Activated T-helper 17 cell treated with anti-CD3 and anti-CD28 coated beads, Interleukin-2, amount 50 U/mL, for 72 hours (primary cell): ENCODE measurements around the gene EXOSC5. TPM values are rescaled to one million over a fixed set of nuclear protein-coding genes. Genes with fewer than 3 reads are reported as not detected.
A peak's percentile ranks its signal among the peaks of the same experiment; 100 is the strongest.
"Not testable (repeated sequence)": the region's sequence is repeated elsewhere in the genome, so short reads cannot be mapped to it uniquely, and the experiment has no call there.

ENCODE experiments used
- ATAC-seq: fragments of 150-1000 bp; cut with Tn5 transposase; replicated peaks from 2 replicates; pipeline ENCODE4 v1.10.0; 2021; ENCODE audit warnings: mild to moderate bottlenecking, moderate library complexity
- H3K27ac Mint-ChIP-seq: one replicate; pipeline ENCODE4 v1.8.0; 2022; ENCODE audit warnings: mixed read lengths
- H3K27me3 Mint-ChIP-seq: one replicate; pipeline ENCODE4 v1.8.0; 2022; ENCODE audit warnings: mixed read lengths
- H3K36me3 Mint-ChIP-seq: one replicate; pipeline ENCODE4 v1.8.0; 2022; ENCODE audit warnings: low read depth, mild to moderate bottlenecking, mixed read lengths
- H3K4me1 Mint-ChIP-seq: one replicate; pipeline ENCODE4 v1.8.0; 2022; ENCODE audit warnings: mixed read lengths
- H3K4me3 Mint-ChIP-seq: one replicate; pipeline ENCODE4 v1.8.0; 2022; ENCODE audit warnings: mild to moderate bottlenecking, mixed read lengths
- H3K9me3 Mint-ChIP-seq: one replicate; pipeline ENCODE4 v1.8.0; 2022; ENCODE audit warnings: mixed read lengths
- total RNA-seq, 2 donors: library from RNA; stranded (reverse); gene quantifications; one replicate each; pipeline ENCODE4 v1.2.3, GENCODE V29; 2022

Gene EXOSC5
- total RNA-seq, 2 donors from 2014 or later, result 33.0 to 58.7 TPM

DNA sequence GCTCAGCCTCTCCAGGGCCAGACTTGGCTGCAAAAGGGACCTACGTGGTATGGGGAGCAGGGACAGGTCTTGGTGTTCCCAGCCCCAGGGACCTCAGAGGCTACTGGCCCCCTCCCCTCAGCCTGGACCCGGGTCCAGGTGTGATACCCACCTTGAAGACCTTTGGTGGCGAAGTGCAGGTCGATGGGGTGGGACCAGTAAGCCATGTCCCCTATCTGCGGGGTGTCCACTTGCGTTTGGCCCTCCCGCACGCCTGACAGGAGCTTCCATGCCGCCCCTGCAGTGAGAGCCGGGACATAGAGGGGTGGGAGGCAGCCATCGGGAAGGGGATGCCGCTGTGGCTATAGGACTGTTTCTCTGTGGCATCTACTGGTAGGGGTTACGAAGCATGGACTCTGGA lies 39.4 kb downstream of the EXOSC5 start:
- Mint-ChIP-seq H3K27ac (peak overlapping the region; percentile 94), H3K36me3 (peaks cover 12% of the 10 kb centered on the region), H3K9me3 (no peaks in the 10 kb centered on the region), H3K4me3 (peak overlapping the region; percentile 76), H3K27me3 (no peaks in the 10 kb centered on the region), H3K4me1 (peaks cover 44% of the 10 kb centered on the region)
- no peak for ATAC-seq

GRCh38 chr19:41356984-41357739 lies 40.0 kb downstream of the EXOSC5 start:
- Mint-ChIP-seq H3K4me1 (peaks cover 40% of the 10 kb centered on the region), H3K27me3 (no peaks in the 10 kb centered on the region), H3K4me3 (peak overlapping the region; percentile 76), H3K9me3 (no peaks in the 10 kb centered on the region), H3K36me3 (peaks cover 16% of the 10 kb centered on the region), H3K27ac (peak overlapping the region; percentile 94)
- no peak for ATAC-seq

GRCh38 chr19:41355802-41356201 lies 41.4 kb downstream of the EXOSC5 start:
- H3K36me3 Mint-ChIP-seq, result peaks cover 29% of the 10 kb centered on the region
- no peaks in the 10 kb centered on the region for H3K27me3 Mint-ChIP-seq
- ATAC-seq, result no peak
- H3K27ac Mint-ChIP-seq, result peak overlapping the region; percentile 94
- H3K4me3 Mint-ChIP-seq, result peak overlapping the region; percentile 76
- H3K9me3 Mint-ChIP-seq, result no peaks in the 10 kb centered on the region
- H3K4me1 Mint-ChIP-seq, result peaks cover 40% of the 10 kb centered on the region

- H3K9me3 Mint-ChIP-seq, result no peaks in the 10 kb centered on the region
- ATAC-seq, result no peak
Measured at GRCh38 chr19:41355035-41355434, 42.1 kb downstream of the EXOSC5 start.

DNA sequence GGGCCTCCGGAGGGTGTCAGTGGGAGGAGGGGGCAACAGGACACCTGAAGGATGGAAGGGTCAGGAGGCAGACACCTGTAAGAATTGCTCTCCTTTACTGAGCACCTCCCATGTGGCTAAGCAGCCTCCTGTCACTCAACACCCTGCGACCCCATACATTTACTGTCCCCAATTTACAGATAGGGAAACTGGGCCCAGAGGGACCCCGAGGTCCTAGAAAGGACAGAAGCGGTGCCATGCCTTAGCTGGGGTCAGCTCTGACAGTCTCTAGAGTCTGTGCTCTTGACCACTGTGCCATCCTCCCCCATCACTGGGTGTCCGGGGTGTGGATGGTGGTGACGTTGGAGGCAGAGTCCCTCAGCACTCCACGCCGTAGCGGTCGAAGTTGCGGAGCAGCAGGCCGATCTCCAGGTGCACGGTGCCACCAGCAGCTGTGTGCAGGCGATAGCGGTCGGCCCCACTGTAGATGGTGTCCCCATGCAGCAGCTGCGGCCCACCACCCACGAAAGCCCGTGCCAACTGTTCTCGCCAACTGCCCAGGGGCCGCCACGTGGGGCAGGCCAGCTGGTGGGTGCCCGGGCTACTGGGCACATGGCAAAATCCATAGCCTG lies 42.7 kb downstream of the EXOSC5 start:
- H3K27me3 Mint-ChIP-seq, result no peaks in the 10 kb centered on the region
- peaks cover 44% of the 10 kb centered on the region for H3K4me1 Mint-ChIP-seq
- peak overlapping the region; percentile 84 for H3K27ac Mint-ChIP-seq
- H3K36me3 Mint-ChIP-seq, result peaks cover 42% of the 10 kb centered on the region
- no peaks in the 10 kb centered on the region for H3K9me3 Mint-ChIP-seq
- ATAC-seq, result no peak
- peak overlapping the region; percentile 76 for H3K4me3 Mint-ChIP-seq

More at GRCh38 chr19:41355035-41355434, 42.1 kb downstream of the EXOSC5 start:
- H3K4me3 Mint-ChIP-seq, result peak overlapping the region; percentile 76
- H3K27ac Mint-ChIP-seq, result peak overlapping the region; percentile 94
- no peaks in the 10 kb centered on the region for H3K27me3 Mint-ChIP-seq
- H3K36me3 Mint-ChIP-seq, result peaks cover 36% of the 10 kb centered on the region
- peaks cover 40% of the 10 kb centered on the region for H3K4me1 Mint-ChIP-seq

DNA sequence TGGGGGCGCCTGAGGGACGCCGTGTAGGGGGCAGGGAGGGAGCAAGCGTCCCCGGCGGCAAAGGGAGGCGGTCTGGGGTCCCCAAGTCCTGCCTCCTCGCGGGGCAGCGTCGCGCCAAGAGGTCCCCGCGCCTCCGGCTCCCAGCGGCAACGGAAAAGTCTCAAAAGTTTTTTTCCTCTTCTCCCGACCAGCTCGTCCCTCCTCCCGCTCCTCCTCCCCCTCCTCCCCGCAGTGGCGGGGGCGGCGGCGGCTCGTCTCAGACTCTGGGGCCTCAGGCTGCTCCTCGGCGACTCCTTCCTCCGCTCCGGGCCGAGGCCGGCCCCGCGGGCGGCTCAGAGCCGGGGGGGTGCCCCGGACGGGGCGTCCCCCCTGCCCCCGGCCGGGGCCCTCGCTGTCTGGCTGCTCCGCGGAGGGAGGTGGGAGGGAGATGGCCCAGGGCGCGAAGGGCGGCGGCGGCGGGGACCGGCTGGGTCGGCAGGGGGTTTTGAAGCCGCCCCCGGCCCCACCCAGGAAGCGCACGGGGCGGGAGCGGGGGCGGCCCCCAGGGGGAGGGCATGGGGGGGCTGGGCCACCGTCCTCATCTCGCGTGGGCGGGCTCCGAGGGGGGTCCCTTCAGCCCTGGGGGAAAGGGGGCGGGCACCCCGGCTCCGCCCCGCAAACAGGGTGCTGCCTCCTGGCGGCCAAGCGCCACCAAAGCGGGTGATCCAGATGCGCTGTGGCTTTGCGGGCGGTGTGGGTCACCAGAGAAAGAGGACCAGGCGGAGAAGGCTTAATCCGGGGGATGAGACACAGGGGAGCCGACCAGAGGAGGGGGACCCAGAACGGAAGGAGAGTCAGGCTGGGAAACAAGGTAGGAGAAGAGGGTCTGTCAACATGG lies 43.5 kb downstream of the EXOSC5 start, which contains the start of gene TGFB1:
TSS of gene TGFB1 (minus strand) at position 457 of the 877 bp plus-strand sequence. CDS start 878 bp downstream, outside the sequence.
- Mint-ChIP-seq H3K4me1 (peaks cover 51% of the 10 kb centered on the region), H3K36me3 (peaks cover 50% of the 10 kb centered on the region), H3K9me3 (no peaks in the 10 kb centered on the region), H3K27me3 (no peaks in the 10 kb centered on the region), H3K4me3 (peak within 1 kb of the TSS; percentile 98), H3K27ac (peak within 1 kb of the TSS; percentile 94)
- ATAC-seq, result peak; percentile 48

DNA sequence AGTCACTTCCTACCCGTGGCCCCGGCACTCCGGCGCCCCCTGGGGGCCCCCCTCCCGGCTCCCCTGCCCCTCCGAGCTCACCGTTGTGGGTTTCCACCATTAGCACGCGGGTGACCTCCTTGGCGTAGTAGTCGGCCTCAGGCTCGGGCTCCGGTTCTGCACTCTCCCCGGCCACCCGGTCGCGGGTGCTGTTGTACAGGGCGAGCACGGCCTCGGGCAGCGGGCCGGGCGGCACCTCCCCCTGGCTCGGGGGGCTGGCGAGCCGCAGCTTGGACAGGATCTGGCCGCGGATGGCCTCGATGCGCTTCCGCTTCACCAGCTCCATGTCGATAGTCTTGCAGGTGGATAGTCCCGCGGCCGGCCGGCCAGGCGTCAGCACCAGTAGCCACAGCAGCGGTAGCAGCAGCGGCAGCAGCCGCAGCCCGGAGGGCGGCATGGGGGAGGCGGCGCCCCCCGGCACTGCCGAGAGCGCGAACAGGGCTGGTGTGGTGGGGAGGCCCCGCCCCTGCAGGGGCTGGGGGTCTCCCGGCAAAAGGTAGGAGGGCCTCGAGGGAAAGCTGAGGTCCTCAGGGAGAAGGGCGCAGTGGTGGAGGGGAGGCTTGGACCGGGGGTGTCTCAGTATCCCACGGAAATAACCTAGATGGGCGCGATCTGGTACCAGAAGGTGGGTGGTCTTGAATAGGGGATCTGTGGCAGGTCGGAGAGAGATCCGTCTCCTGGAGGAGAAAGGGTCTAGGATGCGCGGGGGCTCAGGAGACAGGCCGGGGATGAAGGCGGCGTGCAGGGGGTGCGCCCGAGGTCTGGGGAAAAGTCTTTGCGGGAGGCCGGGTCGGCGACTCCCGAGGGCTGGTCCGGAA lies 44.3 kb downstream of the EXOSC5 start:
- Mint-ChIP-seq H3K4me3 (peak overlapping the region; percentile 98), H3K36me3 (peaks cover 58% of the 10 kb centered on the region), H3K27me3 (no peaks in the 10 kb centered on the region), H3K9me3 (no peaks in the 10 kb centered on the region), H3K4me1 (peaks cover 50% of the 10 kb centered on the region), H3K27ac (peak overlapping the region; percentile 94)
- ATAC-seq, result peak; percentile 18

DNA sequence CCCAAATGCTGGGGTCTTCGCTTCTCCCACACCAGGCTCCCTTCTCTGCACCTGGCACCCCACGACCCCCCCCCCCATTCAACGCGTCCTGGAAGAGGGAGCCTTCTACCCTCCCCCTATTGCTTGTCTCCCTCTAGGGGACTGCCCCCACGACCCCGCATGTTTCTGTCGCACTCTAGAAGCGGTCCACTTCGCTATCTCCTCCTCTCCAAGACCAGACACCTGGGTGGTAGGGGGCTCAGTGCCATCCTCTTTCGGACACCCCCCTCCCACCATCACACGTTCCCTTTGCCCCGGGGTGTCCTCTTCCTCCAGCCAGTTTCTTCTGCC lies 44.9 kb downstream of the EXOSC5 start:
- Mint-ChIP-seq H3K4me1 (peaks cover 44% of the 10 kb centered on the region), H3K27ac (peak overlapping the region; percentile 94), H3K4me3 (peak overlapping the region; percentile 98), H3K27me3 (no peaks in the 10 kb centered on the region), H3K36me3 (peaks cover 64% of the 10 kb centered on the region), H3K9me3 (no peaks in the 10 kb centered on the region)
- ATAC-seq, result no peak

DNA sequence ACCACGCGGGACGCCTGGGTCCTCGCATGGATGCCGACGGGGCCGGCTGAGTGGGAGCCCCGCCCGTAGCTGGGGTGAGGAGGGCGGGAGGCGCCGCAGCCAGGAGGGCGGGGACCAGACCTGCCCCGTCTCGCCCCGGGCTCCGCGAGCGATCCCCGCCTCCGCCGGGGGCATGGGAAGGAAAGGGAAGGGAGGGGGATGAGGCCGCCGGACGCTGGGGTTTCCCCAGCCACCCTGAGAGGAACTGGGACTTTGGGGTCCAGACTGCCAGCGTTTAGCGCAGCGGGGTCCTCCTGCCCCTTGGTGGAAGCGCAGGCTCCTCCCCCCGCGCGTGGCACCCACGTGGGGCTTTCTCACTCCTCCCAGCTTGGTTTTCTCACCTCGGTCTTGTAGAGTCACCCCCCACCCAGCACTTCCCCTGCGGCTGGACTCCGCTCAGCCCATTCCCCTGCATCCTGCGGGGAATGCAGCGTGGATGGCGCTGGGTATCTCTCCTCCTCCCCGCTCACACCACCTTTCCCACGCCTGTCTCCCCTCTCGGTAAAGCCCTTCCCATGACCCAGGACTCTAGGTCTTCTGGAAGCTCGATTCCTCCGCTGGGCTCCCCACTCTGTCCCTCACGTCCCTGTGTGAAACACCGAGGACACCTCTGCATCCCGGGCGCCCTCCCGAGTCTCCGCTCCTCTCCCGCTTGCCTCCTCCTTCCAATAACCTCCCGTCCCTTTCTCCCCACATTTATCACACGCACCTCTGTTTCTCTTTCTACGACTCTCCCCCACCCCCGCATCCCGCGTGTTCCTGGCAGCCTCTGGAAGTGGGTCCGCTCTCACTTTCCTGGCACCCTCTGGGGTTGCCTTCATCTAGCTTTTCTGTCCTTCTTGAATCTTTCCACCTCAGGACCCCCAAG lies 45.6 kb downstream of the EXOSC5 start:
- H3K36me3 Mint-ChIP-seq, result peaks cover 65% of the 10 kb centered on the region
- peak; percentile 70 for ATAC-seq
- H3K27ac Mint-ChIP-seq, result peak overlapping the region; percentile 94
- no peaks in the 10 kb centered on the region for H3K9me3 Mint-ChIP-seq
- H3K4me3 Mint-ChIP-seq, result peak overlapping the region; percentile 98
- H3K4me1 Mint-ChIP-seq, result peaks cover 38% of the 10 kb centered on the region
- H3K27me3 Mint-ChIP-seq, result no peaks in the 10 kb centered on the region

DNA sequence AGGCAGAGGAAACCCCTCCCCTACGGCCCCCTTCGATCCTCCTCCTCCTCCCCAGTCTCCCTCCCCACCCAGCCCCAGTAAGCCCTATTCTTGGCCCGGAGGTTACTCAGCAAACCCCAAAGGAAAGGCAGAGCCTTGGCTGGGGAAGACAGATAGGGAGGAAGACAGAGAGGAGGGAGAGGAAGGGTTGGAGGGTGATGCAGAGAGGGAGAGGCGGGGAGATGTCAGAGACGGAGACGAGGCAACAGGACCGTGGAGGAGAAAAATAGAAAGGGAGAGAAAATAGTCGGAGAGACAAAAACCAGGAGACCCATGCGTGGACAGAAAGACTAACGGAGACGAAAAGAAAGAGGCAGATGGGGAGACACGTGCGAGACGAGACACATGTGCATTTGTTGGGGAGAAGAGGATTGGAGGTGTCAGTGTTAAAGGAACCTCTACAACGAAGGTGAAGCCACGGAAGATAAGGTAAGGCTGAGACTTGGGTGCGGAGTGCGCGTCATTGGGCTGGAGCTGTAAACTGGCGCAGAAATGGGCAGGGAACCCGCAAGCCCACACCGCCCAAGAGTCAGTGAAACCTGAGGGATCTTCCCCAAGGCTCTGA lies 46.3 kb downstream of the EXOSC5 start:
- H3K36me3 Mint-ChIP-seq, result peaks cover 73% of the 10 kb centered on the region
- H3K4me1 Mint-ChIP-seq, result peaks cover 32% of the 10 kb centered on the region
- no peaks in the 10 kb centered on the region for H3K9me3 Mint-ChIP-seq
- H3K4me3 Mint-ChIP-seq, result peak overlapping the region; percentile 98
- no peaks in the 10 kb centered on the region for H3K27me3 Mint-ChIP-seq
- H3K27ac Mint-ChIP-seq, result peak overlapping the region; percentile 94
- ATAC-seq, result no peak

- not testable (repeated sequence) for H3K27ac Mint-ChIP-seq, ATAC-seq, H3K9me3 Mint-ChIP-seq, H3K4me3 Mint-ChIP-seq, H3K27me3 Mint-ChIP-seq
- H3K4me1 Mint-ChIP-seq, result peaks cover 21% of the 10 kb centered on the region
- H3K36me3 Mint-ChIP-seq, result peaks cover 99% of the 10 kb centered on the region
Measured at GRCh38 chr19:41346916-41347315, 50.2 kb downstream of the EXOSC5 start.

- Mint-ChIP-seq H3K27me3 (no peaks in the 10 kb centered on the region), H3K4me3 (no peak overlapping the region), H3K9me3 (no peaks in the 10 kb centered on the region), H3K4me1 (peaks cover 19% of the 10 kb centered on the region), H3K27ac (peak overlapping the region; percentile 80), H3K36me3 (peaks cover 100% of the 10 kb centered on the region)
- ATAC-seq, result no peak
Measured at GRCh38 chr19:41344162-41344561, 53.0 kb downstream of the EXOSC5 start.
